Large intestine (tissue), 12 donors: ENCODE data around the gene ZNF566. TPM values are rescaled to one million over a fixed set of nuclear protein-coding genes. Genes with fewer than 3 reads are reported as not detected.

Source experiments
- DNase-seq, 2 donors: peaks; one replicate each; pipeline versions ENCODE4 v3.0.0 to v3.0.0-alpha.2; 2013
- H3K27ac ChIP-seq: one replicate; pipeline ENCODE4 v1.5.1; 2013; ENCODE audit warnings: low read length
- H3K27me3 ChIP-seq: 2 replicates; pipeline ENCODE4 v1.6.1; 2013; ENCODE audit warnings: low read length; ENCODE audit not compliant: control insufficient read depth, insufficient read depth
- H3K36me3 ChIP-seq: 2 replicates; pipeline ENCODE4 v1.6.1; 2013; ENCODE audit warnings: low read length; ENCODE audit not compliant: control insufficient read depth, insufficient read depth
- H3K4me1 ChIP-seq: one replicate; pipeline ENCODE4 v1.6.1; 2013; ENCODE audit warnings: low read length; ENCODE audit not compliant: control insufficient read depth, insufficient read depth
- H3K4me3 ChIP-seq: one replicate; pipeline ENCODE4 v1.5.1; 2013; ENCODE audit warnings: low read length
- H3K9me3 ChIP-seq: one replicate; pipeline ENCODE4 v1.6.1; 2013; ENCODE audit warnings: mild to moderate bottlenecking, low read depth, low read length, moderate library complexity; ENCODE audit not compliant: control insufficient read depth
- WGBS: methylation state at CpG from one replicate; pipeline ENCODE4 v1.1.5; 2013; ENCODE audit warnings: low lambda C conversion rate; ENCODE audit not compliant: insufficient coverage; 5-methylcytosine and 5-hydroxymethylcytosine counted together
- long read RNA-seq, 11 donors: transcript quantifications; one replicate each; lab custom pipeline, GENCODE V29; 2026
- polyA plus RNA-seq: library from polyadenylated mRNA; unstranded; fragments of 120-200 nt; gene quantifications from one replicate; pipeline ENCODE4 v1.2.1, GENCODE V29; 2013

Gene ZNF566
- 12.5 TPM for polyA plus RNA-seq
- long read RNA-seq, donor 1, partial matches to known transcripts = 0 of 2 reads
- long read RNA-seq, donor 1, other reads (novel, unspliced or antisense) = 0 of 2 reads
- long read RNA-seq, donor 2, partial matches to known transcripts = 0 of 1 reads
- long read RNA-seq, donor 2, other reads (novel, unspliced or antisense) = 0 of 1 reads
- long read RNA-seq, donor 3 = 0 reads
- long read RNA-seq, donor 4 = 0 reads
- long read RNA-seq, donor 5 = 0 reads
- long read RNA-seq, donor 6, partial matches to known transcripts = 0 of 1 reads
- long read RNA-seq, donor 6, other reads (novel, unspliced or antisense) = 0 of 1 reads
- long read RNA-seq, donor 7, partial matches to known transcripts = 0 of 1 reads
- long read RNA-seq, donor 7, other reads (novel, unspliced or antisense) = 0 of 1 reads
- long read RNA-seq, donor 8, partial matches to known transcripts = 0 of 2 reads
- long read RNA-seq, donor 8, other reads (novel, unspliced or antisense) = 0 of 2 reads
- long read RNA-seq, donor 9, partial matches to known transcripts = 0 of 1 reads
- long read RNA-seq, donor 9, other reads (novel, unspliced or antisense) = 0 of 1 reads
- long read RNA-seq, donor 10, partial matches to known transcripts = 0 of 4 reads
- long read RNA-seq, donor 10, other reads (novel, unspliced or antisense) = 0 of 4 reads
- long read RNA-seq, donor 11, partial matches to known transcripts = 0 of 2 reads
- long read RNA-seq, donor 11, other reads (novel, unspliced or antisense) = 0 of 2 reads

DNA sequence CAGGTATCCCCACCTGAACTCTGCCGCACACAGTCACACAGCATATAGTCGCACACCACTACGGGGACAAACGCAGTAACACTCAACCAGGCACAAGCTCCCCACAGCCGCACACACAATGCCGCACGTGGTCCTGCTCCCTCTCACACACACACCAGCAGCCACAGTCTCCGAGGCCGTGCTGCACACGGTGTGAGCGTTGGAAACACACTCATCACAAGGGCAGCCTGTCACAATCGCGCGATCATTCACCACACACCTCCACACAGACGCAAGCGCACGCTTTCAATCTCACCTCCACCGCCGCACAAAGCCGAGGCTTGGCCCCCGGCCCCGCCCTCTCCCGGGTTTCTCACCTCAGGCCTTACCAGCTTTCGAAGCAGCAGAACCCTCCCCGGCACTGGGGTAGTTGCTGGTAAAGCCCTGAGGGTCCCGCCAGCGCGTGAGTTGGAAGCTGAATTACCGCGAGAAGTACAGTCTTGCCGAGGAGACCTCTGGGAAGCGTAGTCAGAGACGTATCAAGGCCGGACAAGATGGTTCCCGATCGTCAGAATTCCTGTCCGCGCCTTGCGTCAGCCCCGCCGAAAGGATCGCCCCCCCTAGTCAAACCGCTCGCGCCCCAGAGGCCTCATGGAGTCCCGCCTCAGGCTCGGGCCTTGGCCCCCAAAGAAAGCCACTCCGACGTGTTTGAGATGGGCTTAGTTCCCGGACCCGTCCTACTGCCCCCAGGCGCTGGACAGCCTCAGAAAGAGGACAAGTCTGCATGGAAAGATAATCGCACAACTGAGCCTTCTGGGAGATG is at the start of gene ZNF566:
Gene ZNF566 (minus strand): TSS at position 444 of the 802 bp plus-strand sequence. CDS start 13,004 bp downstream, outside the sequence.
- Histone ChIP-seq H3K9me3 (peaks cover 18% of the 10 kb centered on the region), H3K4me3 (peak within 1 kb of the TSS; percentile 79), H3K27me3 (no peaks in the 10 kb centered on the region), H3K4me1 (no peaks in the 10 kb centered on the region), H3K36me3 (no peaks in the 10 kb centered on the region), H3K27ac (peak within 1 kb of the TSS; percentile 91)
- no CpG with 5 or more reads among the region's 53 CpGs for WGBS
- DNase-seq = peak; percentile 95 to 99

DNA sequence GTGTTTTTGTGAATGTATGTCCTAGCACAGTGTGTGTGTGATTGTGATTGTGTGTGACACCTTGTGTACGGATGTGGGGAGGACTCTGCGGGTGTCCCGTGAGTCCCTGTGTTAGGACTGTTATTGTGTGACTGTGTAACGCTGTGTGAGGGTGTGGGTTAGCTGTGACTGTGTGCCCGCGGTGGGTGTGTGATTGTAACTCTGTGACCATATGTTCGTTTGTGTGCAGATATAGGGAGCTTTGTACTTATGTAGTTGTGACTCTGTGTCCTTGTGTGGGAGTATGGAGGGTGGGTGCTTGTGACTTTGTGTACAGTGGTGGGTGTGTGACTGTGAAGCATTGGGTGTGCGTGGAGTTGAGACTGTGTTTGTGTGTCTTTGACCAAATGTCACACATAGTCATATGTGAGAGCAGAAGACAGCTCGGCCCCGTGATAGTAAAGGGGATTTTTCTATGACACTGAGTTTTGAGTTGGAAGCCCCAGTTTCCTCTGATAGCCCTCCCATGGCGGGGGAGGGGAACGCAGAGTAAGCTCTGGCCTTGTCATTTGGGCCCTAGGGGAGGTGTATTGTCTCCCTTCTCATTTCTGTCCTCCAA is 39.7 kb upstream of the ZNF566 start:
- WGBS = no CpG with 5 or more reads among the region's 12 CpGs
- Histone ChIP-seq H3K27ac (peak overlapping the region; percentile 96), H3K9me3 (peaks cover 26% of the 10 kb centered on the region), H3K4me1 (no peaks in the 10 kb centered on the region), H3K4me3 (peak overlapping the region; percentile 80), H3K36me3 (peaks cover 9% of the 10 kb centered on the region), H3K27me3 (no peaks in the 10 kb centered on the region)
- peak in 1 of 2 donors; percentile 3 for DNase-seq

DNA sequence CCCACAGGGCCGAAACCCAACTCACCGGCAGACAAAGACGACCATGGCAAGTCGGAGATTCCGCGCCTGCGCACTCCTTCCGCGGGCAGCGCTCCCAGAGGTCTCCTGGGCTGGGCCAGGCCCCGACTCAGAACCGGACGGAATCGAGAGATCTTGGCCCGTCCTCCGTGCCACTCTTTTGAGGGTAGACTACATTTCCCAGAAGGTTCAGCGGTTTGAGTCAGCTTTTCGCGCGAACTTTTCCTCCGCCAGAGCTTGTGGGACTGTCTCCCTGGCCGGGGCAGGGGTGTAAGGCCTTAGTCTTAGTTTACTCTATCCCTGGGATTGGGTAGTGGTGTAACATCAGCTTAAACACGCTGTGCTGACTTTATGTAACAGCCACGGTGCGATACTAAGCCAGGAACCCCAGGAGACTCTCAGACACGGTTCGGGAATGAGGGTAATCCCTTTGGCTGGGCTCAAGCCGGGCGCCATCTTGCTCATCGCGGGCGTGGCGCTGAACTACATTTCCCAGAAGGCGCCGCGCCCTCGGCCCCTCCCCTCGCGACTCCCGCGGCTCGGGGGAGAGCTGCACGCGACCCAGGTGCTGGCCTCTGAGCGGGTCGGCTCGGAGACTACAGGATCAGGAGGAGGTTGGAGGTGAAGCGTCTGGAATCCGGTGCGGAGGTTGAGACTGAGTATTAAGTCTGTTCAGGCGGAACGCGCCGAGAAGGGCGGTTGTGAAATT is 39.0 kb upstream of the ZNF566 start, which contains the start of gene ZNF260:
Gene ZNF260 (minus strand): TSS at position 78 of the 727 bp plus-strand sequence. CDS start 13,033 bp downstream, outside the sequence.
- peaks cover 12% of the 10 kb centered on the region for H3K36me3 ChIP-seq
- no peaks in the 10 kb centered on the region for H3K27me3 ChIP-seq
- DNase-seq = peak; percentile 96 to 99
- H3K27ac ChIP-seq = peak within 1 kb of the TSS; percentile 96
- no peaks in the 10 kb centered on the region for H3K4me1 ChIP-seq
- peaks cover 29% of the 10 kb centered on the region for H3K9me3 ChIP-seq
- no CpG with 5 or more reads among the region's 55 CpGs for WGBS
- peak within 1 kb of the TSS; percentile 80 for H3K4me3 ChIP-seq

GRCh38 chr19:36527873-36528193 is 38.5 kb upstream of the ZNF566 start:
- Histone ChIP-seq H3K4me1 (no peaks in the 10 kb centered on the region), H3K27ac (peak overlapping the region; percentile 96), H3K27me3 (no peaks in the 10 kb centered on the region), H3K36me3 (peaks cover 16% of the 10 kb centered on the region), H3K9me3 (peaks cover 26% of the 10 kb centered on the region), H3K4me3 (peak overlapping the region; percentile 80)
- DNase-seq = no peak
- 0% methylated on average over 1 of the region's 13 CpGs for WGBS

GRCh38 chr19:36527341-36527740 is 38.0 kb upstream of the ZNF566 start:
- peak overlapping the region; percentile 80 for H3K4me3 ChIP-seq
- no CpG with 5 or more reads among the region's 5 CpGs for WGBS
- no peaks in the 10 kb centered on the region for H3K4me1 ChIP-seq
- H3K27me3 ChIP-seq = no peaks in the 10 kb centered on the region
- H3K9me3 ChIP-seq = peaks cover 23% of the 10 kb centered on the region
- H3K36me3 ChIP-seq = peaks cover 21% of the 10 kb centered on the region
- no peak for DNase-seq
- peak overlapping the region; percentile 96 for H3K27ac ChIP-seq

- H3K27me3 ChIP-seq = no peaks in the 10 kb centered on the region
- H3K4me3 ChIP-seq = no peak overlapping the region
- 100% methylated on average over 1 of the region's 5 CpGs for WGBS
- no peak overlapping the region for H3K27ac ChIP-seq
- no peak for DNase-seq
- H3K9me3 ChIP-seq = peaks cover 28% of the 10 kb centered on the region
- peaks cover 22% of the 10 kb centered on the region for H3K36me3 ChIP-seq
- no peaks in the 10 kb centered on the region for H3K4me1 ChIP-seq
These were observed 37.2 kb upstream of the ZNF566 start for GRCh38 chr19:36526581-36526980.

- H3K9me3 ChIP-seq = peaks cover 37% of the 10 kb centered on the region
- H3K27ac ChIP-seq = no peak overlapping the region
- 100% methylated on average over 2 of the region's 4 CpGs for WGBS
- H3K27me3 ChIP-seq = no peaks in the 10 kb centered on the region
- no peak for DNase-seq
- H3K36me3 ChIP-seq = peaks cover 24% of the 10 kb centered on the region
- no peaks in the 10 kb centered on the region for H3K4me1 ChIP-seq
- H3K4me3 ChIP-seq = no peak overlapping the region
These were observed 35.3 kb upstream of the ZNF566 start for GRCh38 chr19:36524617-36525016.

DNA sequence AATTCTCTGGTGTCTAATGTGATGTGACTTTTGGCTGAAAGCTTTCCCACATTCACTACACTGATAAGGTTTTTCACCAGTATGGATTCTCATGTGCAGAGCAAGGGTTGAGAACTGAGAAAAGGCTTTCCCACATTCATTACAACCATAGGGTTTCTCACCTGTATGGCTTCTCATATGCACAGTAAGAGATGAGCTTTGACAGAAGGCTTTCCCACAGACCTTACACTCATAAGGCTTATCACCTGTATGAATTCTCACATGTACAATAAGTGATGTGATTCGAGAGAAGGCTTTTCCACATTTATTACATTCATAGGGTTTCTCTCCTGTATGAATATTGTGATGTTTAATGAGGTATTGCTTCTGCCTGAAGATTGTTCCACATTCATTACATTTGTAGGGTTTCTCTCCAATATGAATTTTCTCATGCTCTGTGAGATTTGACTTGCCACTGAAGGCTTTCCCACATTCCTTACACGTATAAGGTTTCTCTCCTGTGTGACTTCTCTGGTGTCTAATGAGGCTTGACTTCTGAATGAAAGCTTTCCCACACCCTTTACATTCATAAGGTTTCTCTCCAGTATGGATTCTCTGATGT is 24.8 kb upstream of the ZNF566 start:
- no CpG with 5 or more reads among the region's 2 CpGs for WGBS
- no peak overlapping the region for H3K27ac ChIP-seq
- no peaks in the 10 kb centered on the region for H3K27me3 ChIP-seq
- peaks cover 44% of the 10 kb centered on the region for H3K9me3 ChIP-seq
- H3K4me3 ChIP-seq = no peak overlapping the region
- H3K4me1 ChIP-seq = no peaks in the 10 kb centered on the region
- peaks cover 41% of the 10 kb centered on the region for H3K36me3 ChIP-seq
- DNase-seq = no peak

- H3K4me3 ChIP-seq = no peak overlapping the region
- H3K27ac ChIP-seq = no peak overlapping the region
- no peaks in the 10 kb centered on the region for H3K4me1 ChIP-seq
- DNase-seq = no peak
- 100% methylated on average over 2 of the region's 3 CpGs for WGBS
- H3K36me3 ChIP-seq = no peaks in the 10 kb centered on the region
- H3K27me3 ChIP-seq = no peaks in the 10 kb centered on the region
- peaks cover 28% of the 10 kb centered on the region for H3K9me3 ChIP-seq
These were observed 19.0 kb upstream of the ZNF566 start for GRCh38 chr19:36508325-36508724.
